H1 (cell line): ENCODE results near the gene ATP6V0D1.
"Not testable (repeated sequence)": the region's sequence is repeated elsewhere in the genome, so short reads cannot be mapped to it uniquely, and the experiment has no call there.

Experiments
- ASH2L ChIP-seq: fragments of 200-600, 300-600 bp; sonication (generic); IDR thresholded peaks from one replicate; pipeline ENCODE4 v1.7.1; 2017; ENCODE audit warnings: low read length
- BACH1 ChIP-seq: IDR thresholded peaks from 2 replicates; pipeline ENCODE4 v1.6.1; 2012; ENCODE audit warnings: low read length, improper control_type of control experiment
- CHD1 ChIP-seq: IDR thresholded peaks from 2 replicates; pipeline ENCODE4 v1.6.1; 2012; ENCODE audit warnings: low read depth, low read length, improper control_type of control experiment
- CTCF ChIP-seq, 3 experiments: IDR thresholded peaks; 1 replicate in 2 of 3; 2 replicates in 1 of 3; pipeline versions ENCODE4 v1.5.1 to v1.6.1; 2011; ENCODE audit warnings: low read length in 3 of 3, mild to moderate bottlenecking in 3 of 3, inconsistent platforms in 2 of 3, low read depth in 1 of 3, moderate library complexity in 1 of 3; ENCODE audit not compliant: insufficient read depth in 1 of 3; ENCODE audit errors: control extremely low read depth in 1 of 3
- E2F6 ChIP-seq: IDR thresholded peaks from 2 replicates; pipeline ENCODE4 v1.6.1; 2012; ENCODE audit warnings: inconsistent platforms
- EP300 ChIP-seq, 2 experiments: IDR thresholded peaks; 1 replicate in 1 of 2; 2 replicates in 1 of 2; pipeline ENCODE4 v1.6.1; 2011 to 2012; ENCODE audit warnings: low read depth in 2 of 2, low read length in 2 of 2, mild to moderate bottlenecking in 2 of 2, borderline replicate concordance in 1 of 2, inconsistent platforms in 1 of 2, moderate library complexity in 1 of 2
- EZH2 ChIP-seq: fragments of 200-600 bp; sonication (generic); IDR thresholded peaks from 2 replicates; pipeline ENCODE4 v1.7.1; 2012; ENCODE audit warnings: low read depth, mild to moderate bottlenecking, moderate library complexity, low read length, inconsistent platforms; ENCODE audit not compliant: severe bottlenecking
- POLR2AphosphoS5 ChIP-seq: IDR thresholded peaks from 2 replicates; pipeline ENCODE4 v1.6.1; 2011; ENCODE audit warnings: low read depth, low read length
- RFX5 ChIP-seq: IDR thresholded peaks from 2 replicates; pipeline ENCODE4 v1.6.1; 2011; ENCODE audit warnings: low read depth, low read length, improper control_type of control experiment, borderline replicate concordance
- USF2 ChIP-seq: IDR thresholded peaks from 2 replicates; pipeline ENCODE4 v1.6.1; 2011; ENCODE audit warnings: low read length, improper control_type of control experiment

GRCh38 chr16:67415421-67415820, 65.5 kb downstream of the ATP6V0D1 start:
- TF ChIP-seq EP300 (IDR thresholded peaks at IDR 0.05; ENCODE audit: borderline replicate concordance in 1 of 2, low read depth in 2 of 2, low read length in 2 of 2); BACH1; CTCF (IDR thresholded peaks at IDR 0.05; ENCODE audit: control extremely low read depth in 1 of 3, insufficient read depth in 1 of 3, low read depth in 1 of 3, low read length in 3 of 3); EZH2; RFX5; CHD1; POLR2AphosphoS5; E2F6; USF2; ASH2L: not testable (repeated sequence)
